Keratinocyte (primary cell): ENCODE results near the gene CD247.

Experiments used
- EZH2 ChIP-seq: IDR thresholded peaks from one replicate; pipeline ENCODE4 v1.6.1; 2012; ENCODE audit warnings: inconsistent platforms, mild to moderate bottlenecking, low read length, moderate library complexity
- TF ChIP-seq, protein P1 (sequence below), 3 experiments: IDR thresholded peaks in 1 of 3; conservative IDR thresholded peaks in 1 of 3; optimal IDR thresholded peaks in 1 of 3; 2 replicates in 2 of 3; 3 replicates in 1 of 3; pipeline versions ENCODE3 to v1.5.1; 2011; ENCODE audit warnings: low read length in 3 of 3, mild to moderate bottlenecking in 3 of 3, moderate library complexity in 2 of 3, control low read depth in 1 of 3, inconsistent platforms in 1 of 3; ENCODE audit not compliant: insufficient read depth in 2 of 3; ENCODE audit errors: extremely low read depth in 1 of 3

DNA sequence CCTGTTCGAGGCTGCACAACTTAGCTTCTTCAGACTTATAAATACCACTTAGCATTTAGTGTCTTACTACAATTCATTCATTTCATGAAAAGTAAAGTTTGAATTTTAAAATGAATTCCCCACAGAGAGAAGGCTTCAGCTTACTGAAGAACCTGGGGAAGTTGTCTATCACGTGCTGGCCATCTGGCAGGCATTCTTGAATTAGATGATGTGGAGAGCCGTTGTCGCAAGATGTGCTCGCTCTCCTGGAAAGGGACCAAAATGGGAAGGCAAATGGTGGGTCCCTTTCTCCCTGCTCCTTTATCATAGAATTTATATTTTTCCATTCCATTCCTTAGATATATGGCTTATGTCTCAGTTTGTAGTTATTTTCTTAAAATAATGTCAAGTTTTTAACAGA lies 90.5 kb downstream of the CD247 start:
- TF ChIP-seq, protein P1, sequence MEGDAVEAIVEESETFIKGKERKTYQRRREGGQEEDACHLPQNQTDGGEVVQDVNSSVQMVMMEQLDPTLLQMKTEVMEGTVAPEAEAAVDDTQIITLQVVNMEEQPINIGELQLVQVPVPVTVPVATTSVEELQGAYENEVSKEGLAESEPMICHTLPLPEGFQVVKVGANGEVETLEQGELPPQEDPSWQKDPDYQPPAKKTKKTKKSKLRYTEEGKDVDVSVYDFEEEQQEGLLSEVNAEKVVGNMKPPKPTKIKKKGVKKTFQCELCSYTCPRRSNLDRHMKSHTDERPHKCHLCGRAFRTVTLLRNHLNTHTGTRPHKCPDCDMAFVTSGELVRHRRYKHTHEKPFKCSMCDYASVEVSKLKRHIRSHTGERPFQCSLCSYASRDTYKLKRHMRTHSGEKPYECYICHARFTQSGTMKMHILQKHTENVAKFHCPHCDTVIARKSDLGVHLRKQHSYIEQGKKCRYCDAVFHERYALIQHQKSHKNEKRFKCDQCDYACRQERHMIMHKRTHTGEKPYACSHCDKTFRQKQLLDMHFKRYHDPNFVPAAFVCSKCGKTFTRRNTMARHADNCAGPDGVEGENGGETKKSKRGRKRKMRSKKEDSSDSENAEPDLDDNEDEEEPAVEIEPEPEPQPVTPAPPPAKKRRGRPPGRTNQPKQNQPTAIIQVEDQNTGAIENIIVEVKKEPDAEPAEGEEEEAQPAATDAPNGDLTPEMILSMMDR (optimal IDR thresholded peaks at IDR 0.05 in 1 of 3, IDR thresholded peaks at IDR 0.05 in 1 of 3, conservative IDR thresholded peaks at IDR 0.05 in 1 of 3; ENCODE audit: extremely low read depth in 1 of 3, insufficient read depth in 2 of 3, low read length in 3 of 3), result no peak
- no peak for TF ChIP-seq EZH2
